Mesenchymal stem cell (in vitro differentiated cells and primary cell): ENCODE results near the gene GTPBP2.
A peak's percentile ranks its signal among the peaks of the same experiment; 100 is the strongest.

ENCODE experiments used
- DNase-seq: peaks from one replicate; pipeline ENCODE4 v3.0.0-alpha.2; 2013
- H2AFZ ChIP-seq: one replicate; pipeline ENCODE4 v1.6.1; 2013; ENCODE audit warnings: low read depth, mild to moderate bottlenecking, control low read depth, inconsistent platforms, low read length, moderate library complexity
- H2AK5ac ChIP-seq: 2 replicates; pipeline ENCODE4 v1.6.1; 2013; ENCODE audit warnings: low read length, moderate library complexity, mild to moderate bottlenecking, inconsistent platforms; ENCODE audit not compliant: severe bottlenecking
- H2BK120ac ChIP-seq: one replicate; pipeline ENCODE4 v1.6.1; 2013; ENCODE audit warnings: low read depth, mild to moderate bottlenecking, inconsistent platforms, low read length, moderate library complexity
- H2BK12ac ChIP-seq, 2 experiments: one replicate each; pipeline ENCODE4 v1.6.1; 2013; ENCODE audit warnings: inconsistent platforms in 2 of 2, low read length in 2 of 2, mild to moderate bottlenecking in 2 of 2, moderate library complexity in 2 of 2, control low read depth in 1 of 2
- H2BK15ac ChIP-seq: one replicate; pipeline ENCODE4 v1.6.1; 2013; ENCODE audit warnings: mild to moderate bottlenecking, low read depth, inconsistent platforms; ENCODE audit not compliant: poor library complexity, severe bottlenecking
- H2BK5ac ChIP-seq: 2 replicates; pipeline ENCODE4 v1.6.1; 2013; ENCODE audit warnings: low read depth, mild to moderate bottlenecking, low read length, control low read depth, inconsistent platforms; ENCODE audit not compliant: poor library complexity, severe bottlenecking
- H3K14ac ChIP-seq, 2 experiments: one replicate each; pipeline ENCODE4 v1.6.1; 2013; ENCODE audit warnings: inconsistent platforms in 2 of 2, low read length in 2 of 2, control low read depth in 1 of 2, mild to moderate bottlenecking in 1 of 2, moderate library complexity in 1 of 2
- H3K18ac ChIP-seq, 2 experiments: one replicate each; pipeline ENCODE4 v1.6.1; 2013; ENCODE audit warnings: inconsistent platforms in 2 of 2, low read length in 2 of 2, control low read depth in 1 of 2, low read depth in 1 of 2, mild to moderate bottlenecking in 1 of 2
- H3K23ac ChIP-seq, 2 experiments: one replicate each; pipeline ENCODE4 v1.6.1; 2013; ENCODE audit warnings: inconsistent platforms in 2 of 2, low read length in 2 of 2, mild to moderate bottlenecking in 2 of 2, moderate library complexity in 2 of 2, control low read depth in 1 of 2
- H3K27ac ChIP-seq: 2 replicates; pipeline ENCODE4 v1.5.1; 2013; ENCODE audit warnings: mild to moderate bottlenecking, moderate library complexity, low read length, control low read depth, inconsistent platforms; ENCODE audit not compliant: poor library complexity, severe bottlenecking
- H3K27me3 ChIP-seq, 2 experiments: 2 replicates each; pipeline versions ENCODE4 v1.6.1 to v1.7.0; 2013; ENCODE audit warnings: low read length in 2 of 2, mild to moderate bottlenecking in 2 of 2, moderate library complexity in 2 of 2, control low read depth in 1 of 2, inconsistent platforms in 1 of 2; ENCODE audit not compliant: control insufficient read depth in 1 of 2, insufficient read depth in 1 of 2
- H3K36me3 ChIP-seq, 2 experiments: 2 replicates each; pipeline versions ENCODE4 v1.6.1 to v1.7.0; 2013; ENCODE audit warnings: low read length in 2 of 2, control low read depth in 1 of 2, inconsistent platforms in 1 of 2, low read depth in 1 of 2, mild to moderate bottlenecking in 1 of 2; ENCODE audit not compliant: insufficient read depth in 2 of 2, control insufficient read depth in 1 of 2
- H3K4ac ChIP-seq, 2 experiments: one replicate each; pipeline ENCODE4 v1.6.1; 2013; ENCODE audit warnings: inconsistent platforms in 2 of 2, low read length in 2 of 2, mild to moderate bottlenecking in 2 of 2, moderate library complexity in 2 of 2, control low read depth in 1 of 2, low read depth in 1 of 2
- H3K4me1 ChIP-seq: 2 replicates; pipeline ENCODE4 v1.6.1; 2013; ENCODE audit warnings: low read depth, low read length, control low read depth; ENCODE audit not compliant: control insufficient read depth, insufficient read depth
- H3K4me2 ChIP-seq: 2 replicates; pipeline ENCODE4 v1.6.1; 2013; ENCODE audit warnings: low read length, mild to moderate bottlenecking, inconsistent platforms; ENCODE audit not compliant: poor library complexity, severe bottlenecking
- H3K4me3 ChIP-seq, 2 experiments: 2 replicates each; pipeline versions ENCODE4 v1.5.1 to v1.7.0; 2013; ENCODE audit warnings: low read length in 2 of 2, mild to moderate bottlenecking in 2 of 2, control low read depth in 1 of 2, low read depth in 1 of 2; ENCODE audit not compliant: insufficient read depth in 1 of 2
- H3K79me1 ChIP-seq: replicated peaks from 2 replicates; pipeline ENCODE4 v1.6.1; 2013; ENCODE audit warnings: mild to moderate bottlenecking, control low read depth, low read length, inconsistent platforms; ENCODE audit not compliant: poor library complexity, severe bottlenecking
- H3K9ac ChIP-seq: 2 replicates; pipeline ENCODE4 v1.7.0; 2013; ENCODE audit warnings: mild to moderate bottlenecking, low read length, moderate library complexity
- H3K9me3 ChIP-seq: 2 replicates; pipeline ENCODE4 v1.7.0; 2013; ENCODE audit warnings: mild to moderate bottlenecking, low read length; ENCODE audit not compliant: control insufficient read depth
- H4K8ac ChIP-seq: one replicate; pipeline ENCODE4 v1.6.1; 2013; ENCODE audit warnings: inconsistent platforms, mild to moderate bottlenecking, low read length, moderate library complexity
- H4K91ac ChIP-seq: one replicate; pipeline ENCODE4 v1.6.1; 2013; ENCODE audit warnings: mild to moderate bottlenecking, low read length, inconsistent platforms
- WGBS: methylation state at CpG from one replicate; pipeline ENCODE4 v1.1.7; 2013; ENCODE audit warnings: mixed read lengths; 5-methylcytosine and 5-hydroxymethylcytosine counted together

GTPBP2 gene

DNA sequence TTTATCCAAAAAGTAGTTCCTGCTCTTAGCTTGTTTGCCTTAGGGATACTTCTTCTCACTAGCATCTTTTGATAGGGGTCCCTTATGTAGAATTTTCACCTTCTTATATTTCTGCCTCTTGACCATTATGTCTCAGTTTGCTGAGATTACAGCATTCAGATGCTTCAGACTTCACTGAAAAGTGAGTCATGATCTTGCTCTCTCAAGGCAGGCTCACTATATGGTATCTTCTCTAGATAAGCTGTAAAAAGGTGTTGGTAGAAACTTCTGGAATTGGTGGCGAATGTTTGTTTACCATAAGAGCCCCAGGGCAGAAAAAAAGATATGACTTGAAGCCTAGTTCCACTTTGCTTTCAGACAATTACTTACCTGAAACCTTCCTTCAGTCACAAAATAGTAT lies 19.7 kb downstream of the GTPBP2 start:
- Histone ChIP-seq H4K8ac (no peak overlapping the region), H3K18ac (no peak overlapping the region), H3K9ac (peak overlapping the region; percentile 4), H3K23ac (no peak overlapping the region), H2BK12ac (no peak overlapping the region), H4K91ac (no peak overlapping the region), H3K4me3 (no peak overlapping the region), H2BK15ac (no peak overlapping the region), H3K79me1 (peaks cover 11% of the 10 kb centered on the region), H3K4ac (no peak overlapping the region), H3K27me3 (no peaks in the 10 kb centered on the region), H2BK5ac (no peak overlapping the region), H2AK5ac (no peak overlapping the region), H3K9me3 (no peaks in the 10 kb centered on the region), H2BK120ac (no peak overlapping the region), H3K4me2 (no peak overlapping the region), H2AFZ (no peak overlapping the region), H3K27ac (no peak overlapping the region), H3K36me3 (peaks cover 30 to 84% of the 10 kb centered on the region in 2 experiments), H3K4me1 (peaks cover 2% of the 10 kb centered on the region), H3K14ac (no peak overlapping the region)
- peak; percentile 17 for DNase-seq
- no CpG with 5 or more reads among the region's 1 CpG for whole genome bisulfite sequencing

DNA sequence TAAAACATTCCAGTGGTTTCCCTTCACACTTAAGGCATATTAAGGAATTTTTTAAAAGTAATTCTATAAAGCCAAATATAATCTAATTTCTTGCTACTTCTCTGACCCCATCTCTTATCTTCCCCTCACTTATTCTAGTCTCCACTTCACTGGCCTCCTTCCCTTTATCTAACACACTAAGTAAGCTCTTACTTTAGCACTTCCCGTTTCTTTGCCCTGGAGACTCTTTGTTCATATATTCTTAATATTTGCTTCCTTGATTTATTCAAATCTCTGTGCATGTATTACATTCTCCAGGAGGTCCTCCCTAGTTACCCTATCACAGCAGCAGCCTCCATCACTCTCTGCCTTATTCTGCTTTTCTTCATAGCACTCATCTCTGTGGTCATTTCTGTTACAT lies 20.3 kb downstream of the GTPBP2 start:
- Histone ChIP-seq H3K4me1 (peaks cover 2% of the 10 kb centered on the region), H2BK5ac (no peak overlapping the region), H3K23ac (no peak overlapping the region), H2BK15ac (no peak overlapping the region), H2AK5ac (no peak overlapping the region), H3K27me3 (no peaks in the 10 kb centered on the region), H2BK12ac (no peak overlapping the region), H4K91ac (no peak overlapping the region), H3K9ac (peak overlapping the region; percentile 4), H2AFZ (no peak overlapping the region), H3K4me3 (no peak overlapping the region), H2BK120ac (no peak overlapping the region), H3K27ac (no peak overlapping the region), H3K4me2 (no peak overlapping the region), H3K14ac (no peak overlapping the region), H3K79me1 (peaks cover 8% of the 10 kb centered on the region), H3K4ac (no peak overlapping the region), H3K9me3 (no peaks in the 10 kb centered on the region), H3K18ac (no peak overlapping the region), H3K36me3 (peaks cover 24 to 84% of the 10 kb centered on the region in 2 experiments), H4K8ac (no peak overlapping the region)
- no CpG with 5 or more reads among the region's 1 CpG for WGBS
- DNase-seq, result no peak

DNA sequence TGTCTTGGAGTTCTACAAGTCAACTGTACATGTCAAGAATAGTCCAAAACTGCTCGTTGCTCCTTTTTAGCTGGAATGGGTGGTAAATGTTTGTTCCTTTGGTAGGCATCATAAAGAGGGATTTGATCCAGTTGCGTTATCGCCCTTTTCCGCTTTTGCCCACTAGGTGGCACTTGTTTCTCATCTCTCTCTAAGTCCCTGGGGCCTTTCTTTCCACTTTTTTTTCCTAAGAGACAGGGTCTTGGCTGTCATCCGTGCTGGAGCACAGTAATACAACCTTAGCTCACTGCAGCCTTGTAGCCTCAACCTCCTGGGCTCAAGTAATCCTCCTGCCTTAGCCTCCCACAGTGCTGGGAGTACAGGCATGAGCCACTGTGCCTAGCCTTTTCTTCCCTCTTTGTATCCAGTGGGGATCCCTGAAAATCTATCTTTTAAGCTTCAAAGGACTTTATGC lies 20.7 kb downstream of the GTPBP2 start:
- no peaks in the 10 kb centered on the region for H3K9me3 ChIP-seq
- no peak overlapping the region for H4K8ac ChIP-seq
- H2BK5ac ChIP-seq, result no peak overlapping the region
- H3K23ac ChIP-seq, result no peak overlapping the region
- no peak overlapping the region for H3K27ac ChIP-seq
- no peak overlapping the region for H2AK5ac ChIP-seq
- H2BK15ac ChIP-seq, result no peak overlapping the region
- H3K4me1 ChIP-seq, result peaks cover 2% of the 10 kb centered on the region
- H2AFZ ChIP-seq, result no peak overlapping the region
- 2% methylated on average over 5 of the region's 5 CpGs for WGBS
- H3K4me3 ChIP-seq, result no peak overlapping the region
- H2BK12ac ChIP-seq, result no peak overlapping the region
- no peaks in the 10 kb centered on the region for H3K27me3 ChIP-seq
- peaks cover 24 to 84% of the 10 kb centered on the region in 2 experiments for H3K36me3 ChIP-seq
- H3K4me2 ChIP-seq, result no peak overlapping the region
- H3K79me1 ChIP-seq, result peaks cover 9% of the 10 kb centered on the region
- H3K4ac ChIP-seq, result no peak overlapping the region
- no peak overlapping the region for H3K18ac ChIP-seq
- H4K91ac ChIP-seq, result no peak overlapping the region
- peak; percentile 88 for DNase-seq
- no peak overlapping the region for H2BK120ac ChIP-seq
- H3K9ac ChIP-seq, result peak overlapping the region; percentile 4
- H3K14ac ChIP-seq, result no peak overlapping the region

DNA sequence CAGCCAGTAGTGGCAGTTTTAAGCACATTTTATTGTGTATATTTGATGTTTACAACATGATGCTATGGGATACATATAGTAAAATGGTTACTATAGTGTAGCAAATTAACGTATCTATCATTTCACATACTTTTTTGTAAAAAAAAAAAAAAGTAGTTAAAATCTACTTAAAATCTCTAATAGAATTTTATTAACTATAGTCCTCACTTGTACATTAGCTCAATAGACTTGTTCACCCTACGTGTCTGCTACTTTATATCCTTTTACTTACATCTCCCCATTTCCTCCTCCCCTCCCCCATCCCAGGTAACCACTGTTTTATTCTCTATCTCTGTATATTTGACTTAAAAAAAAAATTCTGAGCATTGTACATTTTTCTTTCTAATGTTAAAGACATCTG lies 23.0 kb downstream of the GTPBP2 start:
- Histone ChIP-seq H3K9ac (no peak overlapping the region), H3K27ac (no peak overlapping the region), H3K4me2 (no peak overlapping the region), H3K14ac (no peak overlapping the region), H4K91ac (no peak overlapping the region), H2BK15ac (no peak overlapping the region), H3K4ac (no peak overlapping the region), H4K8ac (no peak overlapping the region), H3K27me3 (no peaks in the 10 kb centered on the region), H3K9me3 (no peaks in the 10 kb centered on the region), H2BK120ac (no peak overlapping the region), H2BK12ac (no peak overlapping the region), H3K36me3 (peaks cover 32 to 90% of the 10 kb centered on the region in 2 experiments), H3K4me3 (no peak overlapping the region), H3K23ac (no peak overlapping the region), H2AFZ (no peak overlapping the region), H3K18ac (no peak overlapping the region), H3K79me1 (peaks cover 11% of the 10 kb centered on the region), H2AK5ac (no peak overlapping the region), H3K4me1 (peaks cover 2% of the 10 kb centered on the region), H2BK5ac (no peak overlapping the region)
- 80% methylated on average over 1 of the region's 2 CpGs for WGBS
- DNase-seq, result no peak
